ENCODE data around the gene TBC1D8.

The TBC1D8 gene

DNA sequence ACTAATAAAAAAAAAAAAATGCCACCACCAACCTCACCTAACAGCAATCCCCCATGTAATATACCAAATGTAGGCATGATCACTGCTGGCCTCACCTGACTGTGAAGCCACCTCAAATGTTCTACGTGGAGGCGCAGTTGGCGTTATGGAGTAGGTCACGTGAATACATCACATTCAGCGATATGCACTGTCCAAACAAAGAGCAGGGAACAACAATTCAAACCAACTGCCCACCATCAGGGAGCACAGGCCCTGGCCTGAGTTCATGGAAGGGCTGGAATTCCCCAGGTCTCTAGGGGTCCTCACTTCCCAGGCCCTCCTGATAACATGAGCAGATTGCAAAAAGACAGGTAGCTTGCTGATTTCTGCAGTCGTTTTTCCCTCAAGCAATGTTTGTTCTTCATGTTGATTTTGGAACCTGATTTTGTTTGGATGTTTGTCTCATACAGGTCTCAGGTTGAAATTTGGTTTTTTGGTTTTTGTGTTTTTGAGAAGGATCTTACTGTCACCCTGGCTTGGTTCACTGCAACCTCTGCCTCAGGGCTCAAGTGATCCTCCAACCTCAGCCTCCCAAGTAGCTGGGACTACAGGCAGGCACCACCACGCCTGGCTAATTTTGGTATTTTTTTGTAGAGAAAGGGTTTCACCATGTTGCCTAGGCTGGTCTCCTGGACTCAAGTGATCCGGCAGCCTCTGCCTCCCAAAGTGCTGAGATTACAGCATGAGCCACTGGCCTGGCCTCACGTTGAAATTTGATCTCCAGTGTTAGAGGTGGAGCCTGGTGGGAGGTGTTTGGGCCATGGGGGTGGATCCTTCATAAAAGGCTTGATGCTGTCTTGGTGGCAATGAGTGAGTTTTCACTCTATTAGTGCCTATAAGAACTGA lies 15.5 kb downstream of the TBC1D8 start:
- no peak for DNase-seq (ENCODE audit: low read depth in 1 of 2, low spot score in 1 of 2)

GRCh38 chr2:101133492-101134100 lies 17.6 kb downstream of the TBC1D8 start:
- no peak for DNase-seq (ENCODE audit: low read depth in 1 of 2, low spot score in 1 of 2)

- DNase-seq (ENCODE audit: low read depth in 1 of 2, low spot score in 1 of 2): no peak
These were observed 19.0 kb downstream of the TBC1D8 start for GRCh38 chr2:101132202-101132601.

- DNase-seq (ENCODE audit: low read depth in 1 of 2, low spot score in 1 of 2): no peak
These were observed 21.1 kb downstream of the TBC1D8 start for GRCh38 chr2:101130081-101130480.

DNA sequence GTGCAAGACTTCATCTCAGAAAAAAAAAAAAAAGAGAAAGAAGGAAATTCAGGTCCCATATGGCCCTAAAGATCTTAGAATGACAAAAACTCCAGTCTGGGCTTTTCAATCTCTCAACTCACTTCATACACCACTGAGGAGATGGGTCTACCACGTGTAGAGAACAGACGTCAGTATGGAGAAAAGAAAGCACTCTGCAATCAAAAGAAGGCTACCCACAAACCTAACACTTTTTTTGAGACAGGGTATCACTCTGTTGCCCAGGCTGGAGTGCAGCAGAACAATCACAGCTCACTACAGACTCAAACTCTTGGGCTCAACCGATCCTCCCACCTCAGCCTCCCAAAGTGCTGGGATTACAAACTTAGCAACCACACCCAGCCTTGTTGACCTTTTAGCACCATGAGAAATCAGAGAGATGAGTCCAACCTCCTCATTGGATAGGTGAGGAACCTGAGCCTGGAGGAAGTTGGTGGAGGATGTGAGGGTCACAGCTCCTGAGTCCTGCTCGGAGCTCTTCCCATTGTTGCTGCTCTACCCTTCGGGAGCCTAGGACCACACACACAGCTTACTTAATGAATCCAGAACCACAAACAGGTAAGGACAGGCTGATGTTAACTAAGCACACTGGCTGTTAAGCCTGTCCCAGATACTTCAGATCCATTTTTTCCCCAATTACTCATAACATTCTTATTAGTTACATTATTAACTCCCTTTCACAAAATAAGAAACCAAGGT lies 23.7 kb downstream of the TBC1D8 start:
- no peak for DNase-seq (ENCODE audit: low read depth in 1 of 2, low spot score in 1 of 2)

DNA sequence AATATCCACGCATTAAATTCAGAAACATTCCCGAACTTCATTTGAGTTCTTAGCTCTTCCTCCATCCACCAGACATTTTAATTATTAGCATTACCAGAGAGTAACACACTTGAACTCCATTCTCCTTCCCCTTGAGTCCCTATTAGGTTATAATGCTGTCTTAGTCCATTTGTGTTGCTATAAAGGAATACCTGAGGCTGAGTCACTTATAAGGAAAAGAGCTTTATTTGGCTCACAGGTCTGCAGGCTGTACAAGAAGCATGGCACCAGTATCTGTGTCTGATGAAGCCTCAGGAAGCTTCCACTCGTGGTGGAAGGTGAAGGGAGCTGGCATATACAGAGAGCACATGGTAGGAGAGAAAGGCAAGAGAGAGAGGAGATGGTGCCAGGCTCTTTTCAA lies 25.4 kb downstream of the TBC1D8 start:
- DNase-seq (ENCODE audit: low read depth in 1 of 2, low spot score in 1 of 2): no peak

DNA sequence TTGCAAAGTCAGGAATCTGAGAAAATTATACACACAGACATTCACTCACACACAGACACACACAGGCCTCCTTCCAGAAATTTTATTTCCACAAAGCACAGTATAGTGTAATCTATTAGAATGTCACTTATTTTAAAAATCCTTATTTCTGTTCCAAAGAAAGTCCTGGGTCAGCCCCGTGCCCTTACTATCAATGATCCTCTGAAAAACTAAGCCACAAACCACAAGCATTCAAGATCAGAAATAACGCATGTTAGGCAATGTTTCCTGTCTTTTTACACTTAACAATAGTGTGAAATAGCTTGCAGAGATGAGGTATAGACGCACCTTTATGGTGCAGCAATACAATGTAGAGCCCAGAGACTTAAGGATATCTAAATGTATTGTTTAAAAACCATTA lies 25.8 kb downstream of the TBC1D8 start:
- DNase-seq (ENCODE audit: low read depth in 1 of 2, low spot score in 1 of 2): no peak

DNA sequence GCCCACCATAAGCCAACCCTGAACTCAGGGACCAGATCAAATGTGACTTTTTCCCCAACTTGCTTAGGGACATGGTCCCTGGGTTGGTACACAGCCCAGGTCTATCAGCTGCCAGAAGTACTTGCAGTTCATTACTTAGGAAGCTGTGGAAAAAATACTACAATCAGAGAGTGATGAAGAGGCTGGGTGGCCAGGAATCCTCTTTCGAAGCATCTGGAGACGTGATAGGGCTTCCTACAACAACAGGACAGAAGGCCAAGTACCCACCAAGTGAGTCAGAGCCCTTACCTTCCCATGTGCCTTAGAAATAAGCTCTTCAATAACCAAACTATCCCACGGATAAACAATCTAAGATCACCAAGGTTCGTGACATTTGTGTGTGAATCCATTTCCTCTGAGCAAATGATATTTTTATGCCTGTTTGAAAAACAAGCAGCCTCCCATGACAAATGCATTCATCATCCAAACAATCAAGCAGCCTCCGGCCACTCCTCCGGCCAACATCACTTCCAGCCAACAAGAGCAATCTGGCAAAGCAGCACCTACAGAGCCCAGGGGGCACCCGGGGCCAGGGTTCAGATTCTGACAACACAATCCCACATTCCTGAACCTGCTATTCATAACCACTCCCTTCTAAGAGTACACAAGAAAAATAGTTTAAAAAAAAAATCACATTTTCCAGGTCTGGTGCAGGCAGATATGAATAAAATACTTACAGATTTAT lies 26.4 kb downstream of the TBC1D8 start:
- DNase-seq (ENCODE audit: low read depth in 1 of 2, low spot score in 1 of 2): no peak

GRCh38 chr2:101123795-101124471 lies 27.2 kb downstream of the TBC1D8 start:
- no peak for DNase-seq (ENCODE audit: low read depth in 1 of 2, low spot score in 1 of 2)

- DNase-seq (ENCODE audit: low read depth in 1 of 2, low spot score in 1 of 2): no peak
These were observed 30.0 kb downstream of the TBC1D8 start for GRCh38 chr2:101121174-101121573.

- no peak for DNase-seq (ENCODE audit: low read depth in 1 of 2, low spot score in 1 of 2)
These were observed 30.8 kb downstream of the TBC1D8 start for GRCh38 chr2:101120124-101120996.

DNA sequence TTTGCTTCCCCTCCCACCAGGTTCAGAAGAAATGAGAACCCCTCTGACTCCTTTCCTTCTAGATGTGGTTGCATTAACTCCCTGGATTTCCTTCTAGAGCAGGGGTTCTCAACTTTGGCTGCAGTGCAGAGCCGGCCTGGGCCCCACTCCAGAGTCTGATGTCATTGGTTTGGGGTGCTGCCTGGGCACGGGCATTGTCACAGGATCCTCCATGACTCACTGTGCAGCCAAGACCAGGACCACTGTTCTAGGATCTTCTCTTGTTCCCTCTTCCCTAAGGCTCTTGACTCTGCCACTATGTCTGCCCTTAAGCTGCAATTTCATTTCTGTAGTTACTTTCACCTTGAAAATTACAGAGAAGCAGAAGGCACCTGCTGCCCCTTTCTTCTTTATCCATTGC lies 31.8 kb downstream of the TBC1D8 start:
- no peak for DNase-seq (ENCODE audit: low read depth in 1 of 2, low spot score in 1 of 2)

- DNase-seq (ENCODE audit: low read depth in 1 of 2, low spot score in 1 of 2): no peak
These were observed 34.2 kb downstream of the TBC1D8 start for GRCh38 chr2:101116841-101117552.

DNA sequence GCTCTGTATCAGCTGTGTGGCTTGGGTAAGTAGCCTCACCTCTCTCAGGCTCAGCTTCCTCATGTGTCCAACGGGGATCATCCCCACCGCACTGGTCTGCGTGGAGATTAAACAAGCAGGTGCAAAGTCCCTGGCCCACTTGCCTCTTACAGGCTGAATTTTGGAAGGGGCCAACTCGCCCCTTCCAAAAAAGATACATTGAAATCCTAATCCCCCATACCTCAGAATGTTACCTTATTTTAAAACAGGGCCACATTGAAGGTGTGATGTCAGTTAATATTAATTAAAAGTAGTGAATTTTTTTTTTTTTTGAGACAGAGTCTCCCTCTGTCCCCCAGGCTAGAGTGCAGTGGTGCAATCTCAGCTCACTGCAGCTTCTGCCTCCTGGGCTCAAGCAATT lies 34.8 kb downstream of the TBC1D8 start:
- no peak for DNase-seq (ENCODE audit: low read depth in 1 of 2, low spot score in 1 of 2)

- DNase-seq (ENCODE audit: low read depth in 1 of 2, low spot score in 1 of 2): no peak
These were observed 35.5 kb downstream of the TBC1D8 start for GRCh38 chr2:101115664-101116063.

DNA sequence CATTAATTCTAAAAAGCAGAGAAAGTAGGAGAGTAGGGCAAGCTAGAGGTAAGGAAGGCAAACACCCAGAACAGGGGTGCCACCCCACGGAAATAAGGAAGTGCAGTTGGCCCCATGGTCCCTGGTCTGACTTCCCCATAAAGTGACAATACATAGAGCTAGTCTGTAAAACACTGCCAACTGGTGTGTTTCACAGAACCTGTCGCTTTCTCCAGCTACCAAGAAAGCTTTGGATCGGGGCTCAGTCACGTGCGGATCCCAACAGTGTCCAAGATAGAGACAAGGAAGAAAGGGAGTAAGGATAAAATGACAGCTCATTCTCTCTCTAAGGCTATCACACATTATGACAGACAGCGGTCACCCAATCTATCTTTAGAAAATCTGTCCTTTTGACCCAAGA lies 36.4 kb downstream of the TBC1D8 start:
- no peak for DNase-seq (ENCODE audit: low read depth in 1 of 2, low spot score in 1 of 2)

GRCh38 chr2:101114268-101114783 lies 36.9 kb downstream of the TBC1D8 start:
- no peak for DNase-seq (ENCODE audit: low read depth in 1 of 2, low spot score in 1 of 2)

DNA sequence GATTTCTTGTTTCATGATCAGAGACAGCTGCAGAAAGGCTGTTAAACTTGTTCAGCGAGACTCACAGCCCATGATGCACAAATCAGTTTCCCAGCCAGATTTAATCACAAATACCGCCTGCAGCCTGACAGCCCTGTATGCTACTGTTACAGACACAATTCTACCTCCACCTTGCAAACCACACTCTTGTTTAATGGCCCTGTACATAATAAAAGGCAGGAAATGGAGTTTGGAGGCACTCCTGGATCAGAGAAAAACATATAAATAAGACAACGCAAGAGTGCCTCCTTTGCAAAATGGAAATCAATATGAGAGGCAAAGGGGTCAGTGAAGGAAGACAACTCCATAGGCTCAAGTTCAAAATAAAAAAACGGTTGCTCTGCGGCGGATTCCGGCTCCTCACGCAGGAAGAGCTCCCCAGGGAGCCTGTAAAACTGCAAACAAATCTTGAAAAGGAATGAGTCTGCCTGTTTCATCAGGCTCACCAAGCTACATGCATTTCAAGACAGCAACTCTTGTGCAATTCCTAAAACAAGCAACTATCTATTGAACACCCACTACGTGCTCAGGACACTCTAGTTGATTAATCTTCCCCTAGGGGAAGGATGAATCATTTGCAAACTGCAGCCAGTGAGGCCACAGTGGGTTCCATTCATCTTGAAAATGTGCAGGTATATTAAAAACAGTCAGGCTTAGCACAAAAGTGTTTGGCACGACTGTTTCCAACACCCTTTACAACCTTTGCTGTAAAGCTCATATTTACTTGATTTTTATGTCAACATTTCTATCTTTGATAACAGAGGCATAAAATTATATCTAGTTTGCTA lies 37.5 kb downstream of the TBC1D8 start:
- no peak for DNase-seq (ENCODE audit: low read depth in 1 of 2, low spot score in 1 of 2)

Measured in activated CD4-positive, alpha-beta T cell treated with anti-CD3 and anti-CD28 coated beads, Interleukin-2, amount 50 U/mL, for 24 hours (primary cell).